GM21447 (cell line): Measurements from ENCODE around the gene GALNT17.
"Not testable (repeated sequence)": the region's sequence is repeated elsewhere in the genome, so short reads cannot be mapped to it uniquely, and the experiment has no call there.

Experiments
- ATAC-seq: cut with Tn5 transposase; IDR thresholded peaks from one replicate; pipeline ENCODE4 v1.9.1; 2021; ENCODE audit not compliant: unreplicated experiment

Gene GALNT17

GRCh38 chr7:71604818-71605414 lies 473.0 kb downstream of the GALNT17 start:
- no peak for ATAC-seq

GRCh38 chr7:71611986-71612385 lies 480.0 kb downstream of the GALNT17 start:
- no peak for ATAC-seq

- ATAC-seq = no peak
Measured at GRCh38 chr7:71612911-71613310, 481.0 kb downstream of the GALNT17 start.

- no peak for ATAC-seq
Measured at GRCh38 chr7:71613313-71613712, 481.4 kb downstream of the GALNT17 start.

DNA sequence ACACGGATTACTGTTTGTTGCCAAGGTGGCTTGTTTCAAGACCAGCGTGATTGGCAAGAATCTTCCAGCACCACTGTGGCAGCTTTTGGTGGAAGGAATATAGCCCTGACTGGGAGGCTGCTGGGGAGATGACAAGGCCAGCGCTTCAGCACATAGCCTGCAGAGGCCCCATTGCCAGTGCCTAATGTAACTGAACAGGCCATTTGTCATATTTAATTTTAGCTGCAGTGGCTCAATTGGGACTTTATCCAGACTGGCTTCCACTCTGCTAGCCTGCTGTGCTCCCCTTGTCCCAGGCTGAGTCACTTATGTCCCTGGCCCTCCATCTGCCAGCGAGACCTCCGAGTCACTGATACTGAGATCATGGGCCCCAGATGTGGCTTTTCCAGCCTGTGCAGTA lies 483.1 kb downstream of the GALNT17 start:
- ATAC-seq = no peak

DNA sequence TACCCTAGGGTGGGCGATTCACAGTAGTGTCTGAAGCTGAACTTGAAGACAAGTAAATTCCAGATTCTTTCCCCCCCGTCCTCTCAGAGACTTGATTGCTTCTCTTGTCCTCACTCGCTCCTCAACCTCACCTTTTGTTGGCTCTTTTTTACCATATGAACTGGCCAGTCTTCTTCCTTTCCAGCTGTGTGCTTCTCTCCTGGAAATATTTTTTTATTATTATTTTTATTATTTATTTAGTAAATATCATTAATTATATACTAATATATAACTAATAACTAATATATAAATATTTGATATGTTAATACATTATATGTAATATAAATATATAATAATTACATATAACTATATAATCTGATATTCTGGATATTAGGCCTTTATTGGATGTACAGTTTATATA lies 484.3 kb downstream of the GALNT17 start:
- no peak for ATAC-seq

GRCh38 chr7:71618278-71618677 lies 486.3 kb downstream of the GALNT17 start:
- ATAC-seq = no peak

DNA sequence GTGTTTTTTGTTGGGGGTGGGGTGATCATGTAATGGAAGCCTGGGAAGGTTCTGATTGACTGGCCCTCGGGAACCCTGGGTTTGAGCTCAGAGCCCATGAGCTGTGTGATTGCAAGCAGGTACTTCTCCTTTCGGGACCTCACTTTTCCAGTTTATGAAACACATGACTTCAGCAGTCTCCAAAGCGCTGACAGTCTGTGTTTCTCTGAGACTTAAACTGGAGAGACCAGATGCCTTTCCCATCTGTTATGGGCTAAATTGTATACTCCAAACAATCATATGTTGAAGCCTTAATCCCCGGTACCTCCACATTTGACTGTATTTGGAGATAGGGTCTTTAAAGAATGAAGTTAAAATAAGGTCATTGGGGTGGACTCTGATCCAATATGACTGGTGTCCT lies 493.6 kb downstream of the GALNT17 start:
- ATAC-seq = no peak

DNA sequence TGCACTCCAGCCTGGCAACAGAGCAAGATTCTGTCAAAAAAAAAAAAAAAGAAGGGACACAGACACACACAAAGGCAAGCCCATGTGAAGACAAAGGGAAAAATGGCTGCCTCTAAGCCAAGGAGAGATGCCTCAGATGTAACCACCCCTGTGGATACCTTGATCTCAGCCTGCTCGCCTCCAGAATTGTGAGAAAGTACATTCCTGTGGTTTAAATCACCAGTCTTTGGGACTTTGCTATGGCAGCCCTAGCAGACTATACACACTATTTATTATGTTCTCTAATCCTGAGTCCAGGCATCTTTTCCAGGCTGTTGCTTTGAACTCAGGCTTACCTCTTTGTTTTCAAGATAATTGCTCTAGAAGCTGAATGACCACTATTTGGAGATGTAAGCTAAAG lies 494.3 kb downstream of the GALNT17 start:
- no peak for ATAC-seq

GRCh38 chr7:71627651-71628050 lies 495.7 kb downstream of the GALNT17 start:
- ATAC-seq = no peak

- ATAC-seq = no peak
Measured at GRCh38 chr7:71630516-71630915, 498.6 kb downstream of the GALNT17 start.

GRCh38 chr7:71633551-71634008 lies 501.6 kb downstream of the GALNT17 start:
- no peak for ATAC-seq

GRCh38 chr7:71635849-71636248 lies 503.9 kb downstream of the GALNT17 start:
- not testable (repeated sequence) for ATAC-seq

DNA sequence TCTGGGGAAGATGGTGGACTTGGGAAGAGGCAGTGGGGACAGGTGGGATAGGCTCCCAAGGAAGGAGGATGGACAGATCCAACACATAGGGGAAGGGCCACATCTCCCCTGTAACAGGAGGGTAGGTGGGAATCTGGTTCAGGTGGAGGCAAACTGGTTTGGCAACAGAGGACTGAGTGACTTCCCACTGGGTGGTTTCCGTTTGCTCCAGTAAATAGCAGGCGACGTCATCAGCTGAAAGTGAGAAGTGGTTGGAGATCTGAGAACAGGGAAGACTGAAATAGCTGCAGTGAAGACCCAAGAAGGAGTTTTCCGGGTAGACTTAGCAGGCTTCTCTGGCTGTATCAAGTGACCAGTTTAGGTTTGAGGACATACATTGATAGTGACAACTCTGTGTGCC lies 504.4 kb downstream of the GALNT17 start:
- ATAC-seq = no peak

DNA sequence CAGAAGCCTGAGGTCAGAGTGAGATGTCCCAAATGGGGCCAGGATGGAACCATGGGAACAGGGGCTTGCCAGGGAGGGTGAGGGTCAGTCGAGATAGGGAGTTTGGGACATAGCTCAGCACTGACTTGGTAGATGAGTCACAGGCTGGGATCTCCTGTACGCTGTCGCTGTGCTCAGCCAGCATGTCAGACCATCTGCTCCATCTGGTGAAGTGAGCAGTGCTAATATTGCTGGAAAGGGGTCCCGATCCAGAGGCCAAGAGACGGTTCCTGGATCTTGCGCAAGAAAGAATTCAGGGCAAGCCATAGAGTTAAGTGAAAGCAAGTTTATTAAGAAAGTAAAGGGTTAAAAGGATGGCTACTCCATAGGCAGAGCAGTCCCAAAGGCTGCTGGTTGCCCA lies 505.6 kb downstream of the GALNT17 start:
- ATAC-seq = no peak

DNA sequence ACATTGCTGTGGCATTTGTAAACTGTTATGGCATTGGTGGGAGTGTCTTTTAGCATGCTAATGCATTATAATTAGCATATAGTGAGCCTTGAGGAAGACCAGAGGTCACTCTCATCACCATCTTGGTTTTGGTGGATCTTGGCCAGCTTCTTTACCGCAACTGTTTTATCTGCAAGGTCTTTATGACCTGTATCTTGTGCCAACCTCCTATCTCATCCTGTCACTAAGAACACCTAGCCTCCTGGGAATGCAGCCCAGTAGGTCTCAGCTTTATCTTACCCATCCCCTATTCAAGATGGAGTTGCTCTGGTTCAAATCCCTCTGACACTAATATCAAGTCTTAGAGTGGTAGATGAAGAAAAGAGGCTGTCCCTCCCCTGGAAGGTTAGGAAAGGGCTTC lies 506.2 kb downstream of the GALNT17 start:
- no peak for ATAC-seq

DNA sequence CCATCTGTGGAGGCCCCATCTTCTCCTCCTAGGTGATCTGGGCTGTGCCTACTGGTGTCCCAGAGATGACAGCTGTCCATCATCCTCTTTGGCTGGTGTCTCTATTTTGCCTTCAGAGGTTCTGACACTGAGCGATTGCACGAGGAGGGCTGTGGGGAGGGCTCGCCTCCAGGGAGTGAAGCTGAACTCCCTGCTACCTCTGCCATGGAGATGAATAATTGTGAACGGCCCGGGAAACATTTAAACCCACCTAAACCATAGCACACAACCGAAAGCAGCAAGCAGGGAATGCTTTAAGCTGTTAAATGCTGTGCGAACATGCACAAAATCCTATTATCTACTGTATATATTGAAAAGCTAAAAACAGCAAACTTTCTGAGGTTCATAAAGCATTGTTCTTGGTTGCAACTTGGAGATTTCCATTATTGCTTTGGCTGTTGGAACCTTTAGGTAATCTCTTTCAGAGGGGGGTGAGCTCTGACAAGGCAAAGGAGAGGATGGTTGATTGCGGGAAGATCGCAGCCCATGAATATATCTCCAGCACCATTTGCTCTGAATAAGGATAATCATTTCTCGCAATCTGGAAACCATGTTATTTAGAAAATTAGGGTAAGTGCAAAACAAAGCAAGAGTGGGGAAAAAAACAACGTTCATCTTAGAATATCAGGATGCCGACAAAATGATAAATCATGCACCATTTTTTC lies 507.6 kb downstream of the GALNT17 start:
- no peak for ATAC-seq

- not testable (repeated sequence) for ATAC-seq
Measured at GRCh38 chr7:71643031-71643430, 511.1 kb downstream of the GALNT17 start.

- ATAC-seq = no peak
Measured at GRCh38 chr7:71645836-71646235, 513.9 kb downstream of the GALNT17 start.

DNA sequence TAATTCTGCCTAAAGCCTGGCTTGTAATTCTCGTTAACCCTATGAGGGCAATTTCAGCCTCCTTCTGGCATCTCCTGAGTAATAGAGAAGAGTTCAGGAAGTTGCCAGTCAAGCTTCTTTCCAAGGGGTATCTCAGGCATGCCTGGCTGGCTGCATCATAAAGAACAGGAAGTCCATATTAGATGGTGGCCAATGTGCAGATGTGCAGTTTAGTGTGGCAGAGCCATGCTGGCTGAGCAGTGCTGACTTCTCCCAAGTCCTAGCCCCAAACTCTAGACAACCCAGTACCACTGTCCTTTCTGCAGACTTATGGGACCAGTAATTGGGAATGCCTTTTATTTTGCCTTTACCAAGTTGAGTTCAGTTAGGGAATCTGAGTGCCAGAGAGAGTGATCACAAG lies 517.9 kb downstream of the GALNT17 start:
- ATAC-seq = no peak

- no peak for ATAC-seq
Measured at GRCh38 chr7:71650653-71651337, 518.9 kb downstream of the GALNT17 start.

DNA sequence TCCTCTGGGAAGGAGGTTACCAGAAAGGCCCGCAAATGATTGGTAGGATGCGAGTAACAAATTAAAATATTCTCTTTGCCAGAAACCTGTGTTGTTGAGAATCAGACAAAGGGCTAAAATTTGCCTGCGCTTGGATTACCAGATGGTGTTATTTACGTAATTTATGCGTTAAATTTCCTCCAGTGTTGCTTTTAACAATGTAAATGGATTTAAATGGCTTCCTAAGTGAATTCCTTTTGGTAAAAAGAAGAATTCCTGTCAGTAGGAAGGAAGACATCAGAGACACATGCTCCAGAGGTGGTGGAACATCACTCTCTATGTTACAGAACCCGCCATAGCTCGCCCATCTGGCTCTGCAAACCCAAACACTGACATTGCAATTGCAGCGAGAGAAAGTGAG lies 520.6 kb downstream of the GALNT17 start:
- no peak for ATAC-seq
